WTC11 (cell line): ENCODE data around the gene FBXL16. TPM values are rescaled to one million over a fixed set of nuclear protein-coding genes. Genes with fewer than 3 reads are reported as not detected.

Experiments
- ATF1 ChIP-seq: sonication (generic); formaldehyde crosslinking; IDR thresholded peaks from 2 replicates; pipeline ENCODE4 v1.8.1; 2023; ENCODE audit warnings: mild to moderate bottlenecking, moderate library complexity, missing genetic modification reagents
- EMX1 ChIP-seq: fragments of 250-450 bp; sonication (Bioruptor Pico); IDR thresholded peaks from 2 replicates; pipeline ENCODE4 v1.8.0; 2021; ENCODE audit warnings: mild to moderate bottlenecking
- ESRRA ChIP-seq: sonication (generic); formaldehyde crosslinking; IDR thresholded peaks from 2 replicates; pipeline ENCODE4 v1.8.1; 2022; ENCODE audit warnings: mild to moderate bottlenecking, missing genetic modification reagents, borderline replicate concordance
- FOXJ3 ChIP-seq: sonication (generic); formaldehyde crosslinking; IDR thresholded peaks from 2 replicates; pipeline ENCODE4 v1.9.0; 2021; ENCODE audit warnings: missing genetic modification reagents, mild to moderate bottlenecking, borderline replicate concordance
- GTF2I ChIP-seq: fragments of 250-450 bp; sonication (Bioruptor Pico); conservative IDR thresholded peaks from 2 replicates; pipeline ENCODE4 v1.4.0; 2021; ENCODE audit warnings: mild to moderate bottlenecking
- JUN ChIP-seq: sonication (generic); formaldehyde crosslinking; IDR thresholded peaks from 2 replicates; pipeline ENCODE4 v1.8.0; 2023; ENCODE audit warnings: mild to moderate bottlenecking, missing genetic modification reagents
- MXD4 ChIP-seq: fragments of 250-450 bp; sonication (Bioruptor Pico); IDR thresholded peaks from 2 replicates; pipeline ENCODE4 v1.8.0; 2021; ENCODE audit warnings: mild to moderate bottlenecking, moderate library complexity, borderline replicate concordance
- MYBL2 ChIP-seq: sonication (generic); formaldehyde crosslinking; IDR thresholded peaks from 2 replicates; pipeline ENCODE4 v1.8.1; 2023; ENCODE audit warnings: mild to moderate bottlenecking, moderate library complexity, missing genetic modification reagents
- NR2C2 ChIP-seq: sonication (generic); formaldehyde crosslinking; IDR thresholded peaks from 2 replicates; pipeline ENCODE4 v1.8.0; 2022; ENCODE audit warnings: mild to moderate bottlenecking, missing genetic modification reagents
- SP1 ChIP-seq: sonication (generic); formaldehyde crosslinking; conservative IDR thresholded peaks from 2 replicates; pipeline ENCODE4 v1.8.1; 2022; ENCODE audit warnings: missing genetic modification reagents
- TEAD1 ChIP-seq: sonication (generic); formaldehyde crosslinking; IDR thresholded peaks from 2 replicates; pipeline ENCODE4 v1.8.0; 2022; ENCODE audit warnings: mild to moderate bottlenecking, missing genetic modification reagents
- TP53 ChIP-seq: sonication (generic); formaldehyde crosslinking; IDR thresholded peaks from 2 replicates; pipeline ENCODE4 v1.8.1; 2023; ENCODE audit warnings: mild to moderate bottlenecking, missing genetic modification reagents
- ZNF219 ChIP-seq: sonication (generic); formaldehyde crosslinking; IDR thresholded peaks from 2 replicates; pipeline ENCODE4 v1.8.0; 2023; ENCODE audit warnings: missing genetic modification reagents, mild to moderate bottlenecking, borderline replicate concordance
- ZNF232 ChIP-seq: sonication (generic); formaldehyde crosslinking; IDR thresholded peaks from 2 replicates; pipeline ENCODE4 v1.8.0; 2022; ENCODE audit warnings: mild to moderate bottlenecking, missing genetic modification reagents
- ZNF263 ChIP-seq: sonication (generic); formaldehyde crosslinking; IDR thresholded peaks from 2 replicates; pipeline ENCODE4 v1.8.1; 2022; ENCODE audit warnings: low read depth, mild to moderate bottlenecking, moderate library complexity, missing genetic modification reagents
- ZNF416 ChIP-seq: fragments of 250-450 bp; sonication (Bioruptor Pico); IDR thresholded peaks from 2 replicates; pipeline ENCODE4 v1.9.0; 2021; ENCODE audit warnings: mild to moderate bottlenecking, inconsistent platforms
- ZNF671 ChIP-seq: fragments of 250-450 bp; sonication (Bioruptor Pico); IDR thresholded peaks from 2 replicates; pipeline ENCODE4 v1.8.0; 2021; ENCODE audit warnings: mild to moderate bottlenecking
- total RNA-seq: library from RNA; stranded (reverse); gene quantifications from 3 replicates; pipeline ENCODE4 v1.2.3, GENCODE V29; 2021
- TF ChIP-seq, protein P1 (sequence below): sonication (generic); formaldehyde crosslinking; IDR thresholded peaks from 2 replicates; pipeline ENCODE4 v1.8.0; 2022; ENCODE audit warnings: missing genetic modification reagents
- TF ChIP-seq, protein P2 (sequence below): fragments of 200-600 bp; IDR thresholded peaks from 2 replicates; pipeline ENCODE4 v1.8.0; 2022; ENCODE audit warnings: antibody characterized with exemption
- TF ChIP-seq, protein P3 (sequence below): fragments of 250-450 bp; sonication (Bioruptor Pico); IDR thresholded peaks from 2 replicates; pipeline ENCODE4 v1.8.0; 2021; ENCODE audit warnings: mild to moderate bottlenecking
- TF ChIP-seq, protein P4 (sequence below): fragments of 250-450 bp; sonication (Bioruptor Pico); IDR thresholded peaks from 2 replicates; pipeline ENCODE4 v2.1.2; 2022; ENCODE audit warnings: mild to moderate bottlenecking, moderate library complexity
- TF ChIP-seq, protein P5 (sequence below): sonication (generic); formaldehyde crosslinking; IDR thresholded peaks from 2 replicates; pipeline ENCODE4 v1.8.1; 2023; ENCODE audit warnings: mild to moderate bottlenecking, missing genetic modification reagents, moderate library complexity
- TF ChIP-seq, protein P6 (sequence below): sonication (generic); formaldehyde crosslinking; IDR thresholded peaks from 2 replicates; pipeline ENCODE4 v1.8.1; 2023; ENCODE audit warnings: mild to moderate bottlenecking, missing genetic modification reagents
- TF ChIP-seq, protein P7 (sequence below): fragments of 250-450 bp; sonication (Bioruptor Pico); IDR thresholded peaks from 2 replicates; pipeline ENCODE4 v1.9.0; 2021; ENCODE audit warnings: mild to moderate bottlenecking

FBXL16 gene
- total RNA-seq, 1 experiment from 2014 or later, result 22.7 TPM

DNA sequence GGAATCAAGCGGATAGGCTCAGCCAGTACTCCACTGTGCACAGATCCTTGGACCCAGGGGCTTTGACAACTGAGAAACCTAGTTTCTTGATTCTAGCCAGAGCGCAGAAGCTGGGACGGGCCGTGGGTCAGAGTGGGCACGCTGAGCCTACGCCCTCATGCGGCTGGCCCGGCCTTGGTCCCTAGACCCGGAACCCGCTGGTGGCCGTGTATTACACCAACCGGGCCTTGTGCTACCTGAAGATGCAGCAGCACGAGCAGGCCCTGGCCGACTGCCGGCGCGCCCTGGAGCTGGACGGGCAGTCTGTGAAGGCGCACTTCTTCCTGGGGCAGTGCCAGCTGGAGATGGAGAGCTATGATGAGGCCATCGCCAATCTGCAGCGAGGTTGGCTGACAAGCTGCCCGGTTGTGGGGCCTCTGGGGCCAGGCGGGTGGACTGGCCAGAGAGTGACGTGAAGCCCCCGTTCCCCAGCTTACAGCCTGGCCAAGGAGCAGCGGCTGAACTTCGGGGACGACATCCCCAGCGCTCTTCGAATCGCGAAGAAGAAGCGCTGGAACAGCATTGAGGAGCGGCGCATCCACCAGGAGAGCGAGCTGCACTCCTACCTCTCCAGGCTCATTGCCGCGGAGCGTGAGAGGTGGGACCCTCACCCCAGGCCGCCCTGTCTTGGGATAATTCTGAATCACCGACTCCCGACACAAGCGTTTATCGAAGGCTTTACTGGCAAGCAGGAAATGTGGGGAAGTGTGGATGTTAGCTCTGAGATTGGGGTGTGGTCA is 24.4 kb downstream of the FBXL16 start (continued):
- TF ChIP-seq TEAD1 (0 out of 2 replicates have a peak, but pooled peaks have one; percentile 5), ESRRA (CRISPR knock-in tag) (no peak), ATF1 (CRISPR knock-in tag) (no peak), FOXJ3 (CRISPR knock-in tag) (no peak), ZNF671 (CRISPR knock-in tag) (no peak), MYBL2 (CRISPR knock-in tag) (no peak), JUN (CRISPR knock-in tag) (no peak), GTF2I (CRISPR knock-in tag) (no peak), EMX1 (CRISPR knock-in tag) (no peak), ZNF416 (CRISPR knock-in tag) (no peak), SP1 (CRISPR knock-in tag) (0 out of 2 replicates have a peak, but pooled peaks have one; percentile 13), TP53 (no peak; the same call in 1 of the 2 replicates), NR2C2 (CRISPR knock-in tag) (no peak), ZNF263 (CRISPR knock-in tag) (no peak), ZNF219 (no peak), ZNF232 (CRISPR knock-in tag) (no peak), MXD4 (CRISPR knock-in tag) (no peak)
- TF ChIP-seq, protein P1, sequence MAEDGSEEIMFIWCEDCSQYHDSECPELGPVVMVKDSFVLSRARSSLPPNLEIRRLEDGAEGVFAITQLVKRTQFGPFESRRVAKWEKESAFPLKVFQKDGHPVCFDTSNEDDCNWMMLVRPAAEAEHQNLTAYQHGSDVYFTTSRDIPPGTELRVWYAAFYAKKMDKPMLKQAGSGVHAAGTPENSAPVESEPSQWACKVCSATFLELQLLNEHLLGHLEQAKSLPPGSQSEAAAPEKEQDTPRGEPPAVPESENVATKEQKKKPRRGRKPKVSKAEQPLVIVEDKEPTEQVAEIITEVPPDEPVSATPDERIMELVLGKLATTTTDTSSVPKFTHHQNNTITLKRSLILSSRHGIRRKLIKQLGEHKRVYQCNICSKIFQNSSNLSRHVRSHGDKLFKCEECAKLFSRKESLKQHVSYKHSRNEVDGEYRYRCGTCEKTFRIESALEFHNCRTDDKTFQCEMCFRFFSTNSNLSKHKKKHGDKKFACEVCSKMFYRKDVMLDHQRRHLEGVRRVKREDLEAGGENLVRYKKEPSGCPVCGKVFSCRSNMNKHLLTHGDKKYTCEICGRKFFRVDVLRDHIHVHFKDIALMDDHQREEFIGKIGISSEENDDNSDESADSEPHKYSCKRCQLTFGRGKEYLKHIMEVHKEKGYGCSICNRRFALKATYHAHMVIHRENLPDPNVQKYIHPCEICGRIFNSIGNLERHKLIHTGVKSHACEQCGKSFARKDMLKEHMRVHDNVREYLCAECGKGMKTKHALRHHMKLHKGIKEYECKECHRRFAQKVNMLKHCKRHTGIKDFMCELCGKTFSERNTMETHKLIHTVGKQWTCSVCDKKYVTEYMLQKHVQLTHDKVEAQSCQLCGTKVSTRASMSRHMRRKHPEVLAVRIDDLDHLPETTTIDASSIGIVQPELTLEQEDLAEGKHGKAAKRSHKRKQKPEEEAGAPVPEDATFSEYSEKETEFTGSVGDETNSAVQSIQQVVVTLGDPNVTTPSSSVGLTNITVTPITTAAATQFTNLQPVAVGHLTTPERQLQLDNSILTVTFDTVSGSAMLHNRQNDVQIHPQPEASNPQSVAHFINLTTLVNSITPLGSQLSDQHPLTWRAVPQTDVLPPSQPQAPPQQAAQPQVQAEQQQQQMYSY (CRISPR knock-in tag), result no peak
- TF ChIP-seq, protein P2, sequence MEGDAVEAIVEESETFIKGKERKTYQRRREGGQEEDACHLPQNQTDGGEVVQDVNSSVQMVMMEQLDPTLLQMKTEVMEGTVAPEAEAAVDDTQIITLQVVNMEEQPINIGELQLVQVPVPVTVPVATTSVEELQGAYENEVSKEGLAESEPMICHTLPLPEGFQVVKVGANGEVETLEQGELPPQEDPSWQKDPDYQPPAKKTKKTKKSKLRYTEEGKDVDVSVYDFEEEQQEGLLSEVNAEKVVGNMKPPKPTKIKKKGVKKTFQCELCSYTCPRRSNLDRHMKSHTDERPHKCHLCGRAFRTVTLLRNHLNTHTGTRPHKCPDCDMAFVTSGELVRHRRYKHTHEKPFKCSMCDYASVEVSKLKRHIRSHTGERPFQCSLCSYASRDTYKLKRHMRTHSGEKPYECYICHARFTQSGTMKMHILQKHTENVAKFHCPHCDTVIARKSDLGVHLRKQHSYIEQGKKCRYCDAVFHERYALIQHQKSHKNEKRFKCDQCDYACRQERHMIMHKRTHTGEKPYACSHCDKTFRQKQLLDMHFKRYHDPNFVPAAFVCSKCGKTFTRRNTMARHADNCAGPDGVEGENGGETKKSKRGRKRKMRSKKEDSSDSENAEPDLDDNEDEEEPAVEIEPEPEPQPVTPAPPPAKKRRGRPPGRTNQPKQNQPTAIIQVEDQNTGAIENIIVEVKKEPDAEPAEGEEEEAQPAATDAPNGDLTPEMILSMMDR, result no peak
- TF ChIP-seq, protein P3, sequence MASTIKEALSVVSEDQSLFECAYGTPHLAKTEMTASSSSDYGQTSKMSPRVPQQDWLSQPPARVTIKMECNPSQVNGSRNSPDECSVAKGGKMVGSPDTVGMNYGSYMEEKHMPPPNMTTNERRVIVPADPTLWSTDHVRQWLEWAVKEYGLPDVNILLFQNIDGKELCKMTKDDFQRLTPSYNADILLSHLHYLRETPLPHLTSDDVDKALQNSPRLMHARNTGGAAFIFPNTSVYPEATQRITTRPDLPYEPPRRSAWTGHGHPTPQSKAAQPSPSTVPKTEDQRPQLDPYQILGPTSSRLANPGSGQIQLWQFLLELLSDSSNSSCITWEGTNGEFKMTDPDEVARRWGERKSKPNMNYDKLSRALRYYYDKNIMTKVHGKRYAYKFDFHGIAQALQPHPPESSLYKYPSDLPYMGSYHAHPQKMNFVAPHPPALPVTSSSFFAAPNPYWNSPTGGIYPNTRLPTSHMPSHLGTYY (CRISPR knock-in tag), result no peak
- TF ChIP-seq, protein P4, sequence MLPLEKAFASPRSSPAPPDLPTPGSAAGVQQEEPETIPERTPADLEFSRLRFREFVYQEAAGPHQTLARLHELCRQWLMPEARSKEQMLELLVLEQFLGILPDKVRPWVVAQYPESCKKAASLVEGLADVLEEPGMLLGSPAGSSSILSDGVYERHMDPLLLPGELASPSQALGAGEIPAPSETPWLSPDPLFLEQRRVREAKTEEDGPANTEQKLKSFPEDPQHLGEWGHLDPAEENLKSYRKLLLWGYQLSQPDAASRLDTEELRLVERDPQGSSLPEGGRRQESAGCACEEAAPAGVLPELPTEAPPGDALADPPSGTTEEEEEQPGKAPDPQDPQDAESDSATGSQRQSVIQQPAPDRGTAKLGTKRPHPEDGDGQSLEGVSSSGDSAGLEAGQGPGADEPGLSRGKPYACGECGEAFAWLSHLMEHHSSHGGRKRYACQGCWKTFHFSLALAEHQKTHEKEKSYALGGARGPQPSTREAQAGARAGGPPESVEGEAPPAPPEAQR (CRISPR knock-in tag), result no peak
- TF ChIP-seq, protein P5, sequence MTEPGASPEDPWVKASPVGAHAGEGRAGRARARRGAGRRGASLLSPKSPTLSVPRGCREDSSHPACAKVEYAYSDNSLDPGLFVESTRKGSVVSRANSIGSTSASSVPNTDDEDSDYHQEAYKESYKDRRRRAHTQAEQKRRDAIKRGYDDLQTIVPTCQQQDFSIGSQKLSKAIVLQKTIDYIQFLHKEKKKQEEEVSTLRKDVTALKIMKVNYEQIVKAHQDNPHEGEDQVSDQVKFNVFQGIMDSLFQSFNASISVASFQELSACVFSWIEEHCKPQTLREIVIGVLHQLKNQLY (CRISPR knock-in tag), result no peak
- TF ChIP-seq, protein P6, sequence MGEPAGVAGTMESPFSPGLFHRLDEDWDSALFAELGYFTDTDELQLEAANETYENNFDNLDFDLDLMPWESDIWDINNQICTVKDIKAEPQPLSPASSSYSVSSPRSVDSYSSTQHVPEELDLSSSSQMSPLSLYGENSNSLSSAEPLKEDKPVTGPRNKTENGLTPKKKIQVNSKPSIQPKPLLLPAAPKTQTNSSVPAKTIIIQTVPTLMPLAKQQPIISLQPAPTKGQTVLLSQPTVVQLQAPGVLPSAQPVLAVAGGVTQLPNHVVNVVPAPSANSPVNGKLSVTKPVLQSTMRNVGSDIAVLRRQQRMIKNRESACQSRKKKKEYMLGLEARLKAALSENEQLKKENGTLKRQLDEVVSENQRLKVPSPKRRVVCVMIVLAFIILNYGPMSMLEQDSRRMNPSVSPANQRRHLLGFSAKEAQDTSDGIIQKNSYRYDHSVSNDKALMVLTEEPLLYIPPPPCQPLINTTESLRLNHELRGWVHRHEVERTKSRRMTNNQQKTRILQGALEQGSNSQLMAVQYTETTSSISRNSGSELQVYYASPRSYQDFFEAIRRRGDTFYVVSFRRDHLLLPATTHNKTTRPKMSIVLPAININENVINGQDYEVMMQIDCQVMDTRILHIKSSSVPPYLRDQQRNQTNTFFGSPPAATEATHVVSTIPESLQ (CRISPR knock-in tag), result no peak
- TF ChIP-seq, protein P7, sequence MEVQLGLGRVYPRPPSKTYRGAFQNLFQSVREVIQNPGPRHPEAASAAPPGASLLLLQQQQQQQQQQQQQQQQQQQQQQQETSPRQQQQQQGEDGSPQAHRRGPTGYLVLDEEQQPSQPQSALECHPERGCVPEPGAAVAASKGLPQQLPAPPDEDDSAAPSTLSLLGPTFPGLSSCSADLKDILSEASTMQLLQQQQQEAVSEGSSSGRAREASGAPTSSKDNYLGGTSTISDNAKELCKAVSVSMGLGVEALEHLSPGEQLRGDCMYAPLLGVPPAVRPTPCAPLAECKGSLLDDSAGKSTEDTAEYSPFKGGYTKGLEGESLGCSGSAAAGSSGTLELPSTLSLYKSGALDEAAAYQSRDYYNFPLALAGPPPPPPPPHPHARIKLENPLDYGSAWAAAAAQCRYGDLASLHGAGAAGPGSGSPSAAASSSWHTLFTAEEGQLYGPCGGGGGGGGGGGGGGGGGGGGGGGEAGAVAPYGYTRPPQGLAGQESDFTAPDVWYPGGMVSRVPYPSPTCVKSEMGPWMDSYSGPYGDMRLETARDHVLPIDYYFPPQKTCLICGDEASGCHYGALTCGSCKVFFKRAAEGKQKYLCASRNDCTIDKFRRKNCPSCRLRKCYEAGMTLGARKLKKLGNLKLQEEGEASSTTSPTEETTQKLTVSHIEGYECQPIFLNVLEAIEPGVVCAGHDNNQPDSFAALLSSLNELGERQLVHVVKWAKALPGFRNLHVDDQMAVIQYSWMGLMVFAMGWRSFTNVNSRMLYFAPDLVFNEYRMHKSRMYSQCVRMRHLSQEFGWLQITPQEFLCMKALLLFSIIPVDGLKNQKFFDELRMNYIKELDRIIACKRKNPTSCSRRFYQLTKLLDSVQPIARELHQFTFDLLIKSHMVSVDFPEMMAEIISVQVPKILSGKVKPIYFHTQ (CRISPR knock-in tag), result no peak
